Airway epithelial cell (primary cell): ENCODE data around the gene SGPP1. TPM values are rescaled to one million over a fixed set of nuclear protein-coding genes. Genes with fewer than 3 reads are reported as not detected.

Source experiments
- total RNA-seq: library from RNA; depleted of rRNA; stranded (reverse); fragments of >200 nt; gene quantifications from 2 replicates; pipeline ENCODE4 v1.2.3, GENCODE V29; 2015

The SGPP1 gene
- total RNA-seq: 18.6 and 24.5 TPM in 2 replicates

GRCh38 chr14:63727736-63728728 lies at the start of gene SGPP1:
TSS of gene SGPP1 (minus strand) at chr14:63728065. CDS start at chr14:63727944, 121 bp downstream.

GRCh38 chr14:63641473-63642228 lies 86.2 kb downstream of the SGPP1 start, which contains the start of gene WDR89:
TSS of gene WDR89 (minus strand) at chr14:63641871. CDS start at chr14:63599942, 41,929 bp downstream.

Other genes with a start within 250 kb of the SGPP1 start
- 8.0 and 17.4 TPM in 2 replicates for gene PPP2R5E, start 184.7 kb downstream of the SGPP1 start, total RNA-seq
- gene WDR89, start 86.2 kb downstream of the SGPP1 start, total RNA-seq: 4.7 and 8.9 TPM in 2 replicates
- 58.4 and 63.8 TPM in 2 replicates for gene SYNE2, start 124.9 kb upstream of the SGPP1 start, total RNA-seq